Endothelial cell of umbilical vein (primary cell): ENCODE data around the gene TYSND1. TPM values are rescaled to one million over a fixed set of nuclear protein-coding genes. Genes with fewer than 3 reads are reported as not detected.

Experiments
- BruUV-seq: library from RNA; stranded (reverse); fragments of 400-500 nt; replicated peaks from 2 replicates; lab custom pipeline; 2021; lab: Mats Ljungman, UMichigan
- CTCF ChIA-PET: fragments of 300-600, 350-600 bp; sonication (Branson Sonifier 250); formaldehyde crosslinking; loops from one replicate; lab custom pipeline; 2021; ENCODE audit warnings: antibody characterized with exemption, inconsistent platforms; lab: Charles Lee
- POLR2A ChIA-PET: fragments of 300-600, 350-600 bp; sonication (Branson Sonifier 250); formaldehyde crosslinking; loops from one replicate; lab custom pipeline; 2021; ENCODE audit warnings: antibody characterized with exemption, inconsistent platforms; lab: Charles Lee
- DNase-seq: peaks from one replicate; pipeline ENCODE4 v3.0.0-alpha.2; 2011; ENCODE audit warnings: low read depth, low spot score
- FAIRE-seq: peaks from 2 replicates; lab custom pipeline; 2011; peaks lifted over from hg19 to GRCh38; lab: Jason Lieb, UNC
- H2AFZ ChIP-seq: 2 replicates; pipeline ENCODE4 v1.6.0; 2012; ENCODE audit warnings: low read depth, low read length, control low read depth, inconsistent platforms
- H3K27ac ChIP-seq: 2 replicates; pipeline ENCODE4 v1.5.1; 2011; ENCODE audit warnings: low read depth, mild to moderate bottlenecking, control low read depth, low read length, moderate library complexity; ENCODE audit not compliant: insufficient read depth
- H3K27me3 ChIP-seq, 2 experiments: 2 replicates each; pipeline versions ENCODE4 v1.6.0 to v1.6.1; 2011; ENCODE audit warnings: low read length in 2 of 2, mixed read lengths in 1 of 2; ENCODE audit not compliant: control insufficient read depth in 2 of 2, insufficient read depth in 2 of 2
- H3K36me3 ChIP-seq, 2 experiments: 2 replicates in 1 of 2; 3 replicates in 1 of 2; pipeline ENCODE4 v1.5.1; 2011; ENCODE audit warnings: low read length in 2 of 2, mild to moderate bottlenecking in 1 of 2, moderate library complexity in 1 of 2; ENCODE audit not compliant: control insufficient read depth in 2 of 2, insufficient read depth in 2 of 2; ENCODE audit errors: extremely low read depth in 1 of 2
- H3K4me1 ChIP-seq: 3 replicates; pipeline ENCODE4 v1.5.1; 2011; ENCODE audit warnings: mild to moderate bottlenecking, low read length; ENCODE audit not compliant: control insufficient read depth, insufficient read depth; ENCODE audit errors: extremely low read depth
- H3K4me2 ChIP-seq: 2 replicates; pipeline ENCODE4 v1.6.1; 2011; ENCODE audit warnings: low read length, control low read depth, mixed read lengths; ENCODE audit not compliant: insufficient read depth
- H3K4me3 ChIP-seq, 3 experiments: fragments of 200-600 bp in 1 of 3; sonication (generic), shearing (Covaris generic) in 1 of 3; replicated peaks in 1 of 3; 2 replicates each; pipeline ENCODE4 v1.5.1; 2011 to 2016; ENCODE audit warnings: control low read depth in 3 of 3, low read length in 3 of 3, mild to moderate bottlenecking in 2 of 3, inconsistent platforms in 1 of 3, low read depth in 1 of 3, moderate library complexity in 1 of 3; ENCODE audit not compliant: insufficient read depth in 1 of 3
- H3K79me2 ChIP-seq: 2 replicates; pipeline ENCODE4 v1.6.0; 2012; ENCODE audit warnings: low read length, inconsistent platforms; ENCODE audit not compliant: control insufficient read depth, insufficient read depth
- H3K9ac ChIP-seq: replicated peaks from 2 replicates; pipeline ENCODE3; 2011; ENCODE audit warnings: low read length, control low read depth; ENCODE audit not compliant: insufficient read depth; ENCODE audit errors: extremely low read depth
- H3K9me1 ChIP-seq: replicated peaks from 3 replicates; pipeline ENCODE4 v1.6.0; 2011; ENCODE audit warnings: mild to moderate bottlenecking, low read length; ENCODE audit not compliant: control insufficient read depth, insufficient read depth; ENCODE audit errors: extremely low read depth
- H3K9me3 ChIP-seq: replicated peaks from 2 replicates; pipeline ENCODE4 v1.5.1; 2012; ENCODE audit warnings: low read length, inconsistent platforms; ENCODE audit not compliant: control insufficient read depth, insufficient read depth
- H4K20me1 ChIP-seq: replicated peaks from 2 replicates; pipeline ENCODE3; 2011; ENCODE audit warnings: mild to moderate bottlenecking, low read length; ENCODE audit not compliant: control insufficient read depth, insufficient read depth; ENCODE audit errors: extremely low read depth
- CTCF ChIP-seq, 2 donors: IDR thresholded peaks; 1 replicate in 1 of 2; 2 replicates in 1 of 2; pipeline ENCODE4 v1.5.1; 2011; ENCODE audit warnings: low read length in 2 of 2, mild to moderate bottlenecking in 2 of 2, moderate library complexity in 2 of 2, control low read depth in 1 of 2, inconsistent platforms in 1 of 2, low read depth in 1 of 2; ENCODE audit not compliant: insufficient read depth in 1 of 2; ENCODE audit errors: extremely low read depth in 1 of 2
- EZH2 ChIP-seq: IDR thresholded peaks from 2 replicates; pipeline ENCODE4 v1.6.1; 2012; ENCODE audit warnings: borderline replicate concordance, low read depth, mild to moderate bottlenecking, moderate library complexity, low read length, inconsistent platforms; ENCODE audit not compliant: severe bottlenecking
- FOS ChIP-seq: IDR thresholded peaks from 2 replicates; pipeline ENCODE4 v1.6.1; 2011; ENCODE audit warnings: mild to moderate bottlenecking, low read length, moderate library complexity, borderline replicate concordance; ENCODE audit not compliant: insufficient read depth
- GATA2 ChIP-seq: IDR thresholded peaks from 2 replicates; pipeline ENCODE4 v1.7.0; 2011; ENCODE audit warnings: low read depth, mild to moderate bottlenecking, moderate library complexity, mixed read lengths, low read length; ENCODE audit not compliant: insufficient read length, insufficient read depth
- JUN ChIP-seq: IDR thresholded peaks from 2 replicates; pipeline ENCODE4 v1.6.1; 2011; ENCODE audit warnings: borderline replicate concordance, low read depth; ENCODE audit not compliant: insufficient read length, insufficient read depth
- MAX ChIP-seq: IDR thresholded peaks from 2 replicates; pipeline ENCODE4 v1.6.1; 2011; ENCODE audit not compliant: insufficient read depth, insufficient read length
- MYC ChIP-seq: IDR thresholded peaks from one replicate; pipeline ENCODE4 v1.6.1; 2011; ENCODE audit warnings: mild to moderate bottlenecking, low read depth, low read length
- POLR2A ChIP-seq: IDR thresholded peaks from 2 replicates; pipeline ENCODE4 v1.6.1; 2012; ENCODE audit warnings: low read depth, mild to moderate bottlenecking, control low read depth, low read length
- POLR2AphosphoS5 ChIP-seq: IDR thresholded peaks from 2 replicates; pipeline ENCODE4 v1.6.1; 2012; ENCODE audit warnings: low read depth, mild to moderate bottlenecking, control low read depth, low read length, moderate library complexity; ENCODE audit not compliant: insufficient read depth
- dilution Hi-C: fragments of 300-500 bp; cut with MboI; formaldehyde crosslinking; loops from one replicate; pipeline ENCODE4 v1.15.0; 2019; ENCODE audit warnings: low sequenced_read_pairs; ENCODE audit not compliant: extremely low pct_ligation_motif_present
- intact Hi-C: fragments of 100-400 bp; cut with micrococcal nuclease; formaldehyde crosslinking; loops from one replicate; pipeline ENCODE4 v1.10.0; 2022
- polyA plus RNA-seq, 4 experiments: library from polyadenylated mRNA; depleted of rRNA in 3 of 4; stranded (reverse) in 3 of 4; unstranded in 1 of 4; fragments of >200 nt; gene quantifications; 2 replicates each; pipeline versions ENCODE4 v1.2.1 to v1.2.3, GENCODE V29; 2011 to 2012; ENCODE audit warnings: missing spikeins in 1 of 4
- total RNA-seq: library from RNA; stranded (reverse); gene quantifications from 2 replicates; pipeline ENCODE4 v1.2.3, GENCODE V29; 2021

Gene TYSND1
- total and polyA plus RNA-seq, 2 donors (not counting 3 experiments of a cell fraction or from before 2014, with no cell fraction given), result 5.1 to 7.8 TPM

GRCh38 chr10:70120417-70120816 lies 26.1 kb downstream of the TYSND1 start:
- CTCF ChIA-PET, result no interaction called here
- no peak for TF ChIP-seq MAX
- no peak for TF ChIP-seq CTCF (IDR thresholded peaks at IDR 0.05; ENCODE audit: extremely low read depth in 1 of 2, insufficient read depth in 1 of 2, low read depth in 1 of 2, low read length in 2 of 2)
- no peak for TF ChIP-seq EZH2
- TF ChIP-seq POLR2A, result no peak
- no peak for TF ChIP-seq GATA2
- no peak for TF ChIP-seq FOS
- TF ChIP-seq JUN, result no peak
- TF ChIP-seq POLR2AphosphoS5, result no peak
- TF ChIP-seq MYC, result no peak
- H3K27me3 ChIP-seq, result no peaks in the 10 kb centered on the region
- BruUV-seq, result no TSS peak
- FAIRE-seq (no peak), DNase-seq (no peak)
- H3K79me2 ChIP-seq, result no peaks in the 10 kb centered on the region
- intact Hi-C loops, result no loop called here
- POLR2A ChIA-PET, result interaction anchor here (0.7 kb wide), 1 partner anchor 45 kb away, joined by 5 read pairs; no protein-coding TSS in a partner anchor
- peaks cover 6% of the 10 kb centered on the region for H3K4me1 ChIP-seq
- H3K4me2 ChIP-seq, result no peak overlapping the region
- H3K27ac ChIP-seq, result no peak overlapping the region
- no peaks in the 10 kb centered on the region for H3K9me1 ChIP-seq
- H2AFZ ChIP-seq, result no peak overlapping the region
- H4K20me1 ChIP-seq, result no peaks in the 10 kb centered on the region
- no peaks in the 10 kb centered on the region for H3K9me3 ChIP-seq
- dilution Hi-C loops, result no loop called here
- no peak overlapping the region for H3K4me3 ChIP-seq
- H3K36me3 ChIP-seq, result no peaks in the 10 kb centered on the region
- H3K9ac ChIP-seq, result no peak overlapping the region
